Measurements from ENCODE around the gene ANKRD13A. TPM values are rescaled to one million over a fixed set of nuclear protein-coding genes. Genes with fewer than 3 reads are reported as not detected.

The ANKRD13A gene
- polyA plus RNA-seq, 1 of the 3 experiments (the other 2 are of a cell fraction): 42.8 TPM

DNA sequence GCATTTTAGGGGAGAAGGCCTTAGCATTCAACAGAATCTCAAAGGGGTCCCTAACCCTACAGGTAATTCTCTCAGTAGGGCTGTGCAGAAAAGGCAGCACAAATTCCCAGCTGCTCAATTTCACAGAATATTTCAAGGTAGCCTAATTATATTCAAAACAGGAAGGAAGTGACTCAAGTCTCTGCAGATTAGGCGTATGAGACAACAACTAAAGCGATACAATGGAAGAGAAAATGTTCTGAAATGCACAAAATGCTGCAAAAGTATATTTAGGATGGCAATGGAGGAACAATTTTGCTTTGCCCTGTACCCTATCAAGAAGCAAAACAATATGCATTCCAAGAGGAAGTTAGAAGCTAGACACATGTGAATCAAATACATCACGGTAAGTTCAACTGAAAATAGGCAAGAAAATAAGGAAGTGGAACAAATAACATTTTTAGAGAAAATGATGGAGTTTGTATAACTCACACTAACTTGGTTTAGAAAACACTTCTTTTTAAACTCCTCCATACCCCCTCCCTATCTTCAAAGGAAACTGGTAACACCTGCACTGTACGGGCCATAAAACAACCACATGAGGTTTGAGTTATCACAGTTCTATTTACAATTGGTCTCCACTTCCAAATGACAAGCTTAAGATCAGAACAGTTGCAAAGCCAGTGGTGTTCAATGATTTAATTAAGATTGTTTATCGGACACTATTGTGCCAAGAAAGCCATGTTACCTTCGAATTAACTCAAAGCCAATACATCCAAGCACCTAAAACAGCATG is 4.6 kb upstream of the ANKRD13A start:
- POLR2A ChIA-PET: no interaction called here
- Histone ChIP-seq H3K9me2 (no peaks in the 10 kb centered on the region), H3F3A (replicated peaks; ENCODE audit: insufficient read depth) (peaks cover 5% of the 10 kb centered on the region), H3K4me1 (ENCODE audit: control insufficient read depth in 1 of 2, insufficient read depth in 2 of 2, low read depth in 1 of 2, low read length in 1 of 2) (peaks cover 24 to 26% of the 10 kb centered on the region in 2 experiments; a peak in 3 of 4 replicates), H3K4me2 (peak overlapping the region; percentile 78), H3K9me3 (no peaks in the 10 kb centered on the region), H4K20me1 (ENCODE audit: insufficient read depth) (peaks cover 12% of the 10 kb centered on the region), H3K9ac (peak overlapping the region; percentile 76), H3K27me3 (ENCODE audit: insufficient read depth) (no peaks in the 10 kb centered on the region), H3K4me3 (ENCODE audit: low read depth in 2 of 2, low read length in 1 of 2) (peak overlapping the region; percentile 88 to 97), H3K27ac (ENCODE audit: low read depth in 2 of 2, low read length in 1 of 2) (no peak overlapping the region; a peak in 1 of 4 replicates), H3K36me3 (replicated peaks in 1 of 2; ENCODE audit: control insufficient read depth in 1 of 2, insufficient read depth in 2 of 2, low read length in 1 of 2) (peaks cover 18 to 20% of the 10 kb centered on the region in 2 experiments), H3K79me2 (ENCODE audit: insufficient read depth) (peaks cover 61% of the 10 kb centered on the region), H2AFZ (ENCODE audit: low read depth) (no peak overlapping the region)
- peak; percentile 14; the same call in 1 of the 2 replicates for TF ChIP-seq MXI1 (IDR thresholded peaks at IDR 0.05; ENCODE audit: low read depth, low read length)
- no peak for TF ChIP-seq RXRA (IDR thresholded peaks at IDR 0.05; ENCODE audit: borderline replicate concordance, low read depth)
- 52% methylated on average over 6 of the region's 6 CpGs for WGBS (ENCODE audit: low lambda C conversion rate)
- CTCF ChIA-PET: interaction anchor here (0.9 to 1.2 kb wide), 2 partner anchors 25 to 141 kb away, joined by 3 read pairs; no protein-coding TSS in a partner anchor
- DNase-seq: no peak

DNA sequence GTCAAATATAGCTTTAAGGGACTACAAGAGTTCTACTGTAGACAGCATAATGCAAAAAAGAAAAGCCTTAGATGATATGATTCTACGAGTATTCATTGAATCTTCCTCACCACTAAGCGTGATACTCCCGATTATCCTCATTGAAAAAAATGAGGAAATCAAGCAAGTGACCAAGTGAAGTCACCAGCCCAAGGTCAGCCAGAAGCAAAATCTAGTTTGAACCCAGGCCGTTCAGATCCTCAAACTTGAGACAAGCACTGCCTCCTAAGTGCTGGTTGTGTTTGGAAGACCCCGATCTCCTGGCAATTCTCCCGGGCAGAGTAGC is 3.9 kb upstream of the ANKRD13A start:
- no peak for DNase-seq
- peak overlapping the region; percentile 76 for H3K9ac ChIP-seq
- TF ChIP-seq SMC3 (IDR thresholded peaks at IDR 0.05; ENCODE audit: low read depth, low read length) (no peak), GATA2 (CRISPR knock-in tag; IDR thresholded peaks at IDR 0.05) (no peak), RAD21 (IDR thresholded peaks at IDR 0.05; ENCODE audit: low read length) (no peak), MXI1 (IDR thresholded peaks at IDR 0.05; ENCODE audit: low read depth, low read length) (no peak), SIN3A (IDR thresholded peaks at IDR 0.05; ENCODE audit: borderline replicate concordance, low read depth, low read length) (no peak), YY1 (IDR thresholded peaks at IDR 0.05; ENCODE audit: low read depth) (no peak), CHD2 (IDR thresholded peaks at IDR 0.05; ENCODE audit: low read length, partially characterized antibody) (no peak), TAF1 (IDR thresholded peaks at IDR 0.05; ENCODE audit: borderline replicate concordance, low read depth, low read length) (no peak), RCOR1 (IDR thresholded peaks at IDR 0.05; ENCODE audit: low read length) (no peak), NRF1 (IDR thresholded peaks at IDR 0.05; ENCODE audit: low read depth, low read length) (no peak), FOXJ3 (CRISPR knock-in tag; IDR thresholded peaks at IDR 0.05) (no peak), TEAD4 (IDR thresholded peaks at IDR 0.05; ENCODE audit: borderline replicate concordance, insufficient read depth) (no peak), POLR2AphosphoS5 (IDR thresholded peaks at IDR 0.05; ENCODE audit: low read depth, low read length) (no peak)
- TF ChIP-seq, protein P1, sequence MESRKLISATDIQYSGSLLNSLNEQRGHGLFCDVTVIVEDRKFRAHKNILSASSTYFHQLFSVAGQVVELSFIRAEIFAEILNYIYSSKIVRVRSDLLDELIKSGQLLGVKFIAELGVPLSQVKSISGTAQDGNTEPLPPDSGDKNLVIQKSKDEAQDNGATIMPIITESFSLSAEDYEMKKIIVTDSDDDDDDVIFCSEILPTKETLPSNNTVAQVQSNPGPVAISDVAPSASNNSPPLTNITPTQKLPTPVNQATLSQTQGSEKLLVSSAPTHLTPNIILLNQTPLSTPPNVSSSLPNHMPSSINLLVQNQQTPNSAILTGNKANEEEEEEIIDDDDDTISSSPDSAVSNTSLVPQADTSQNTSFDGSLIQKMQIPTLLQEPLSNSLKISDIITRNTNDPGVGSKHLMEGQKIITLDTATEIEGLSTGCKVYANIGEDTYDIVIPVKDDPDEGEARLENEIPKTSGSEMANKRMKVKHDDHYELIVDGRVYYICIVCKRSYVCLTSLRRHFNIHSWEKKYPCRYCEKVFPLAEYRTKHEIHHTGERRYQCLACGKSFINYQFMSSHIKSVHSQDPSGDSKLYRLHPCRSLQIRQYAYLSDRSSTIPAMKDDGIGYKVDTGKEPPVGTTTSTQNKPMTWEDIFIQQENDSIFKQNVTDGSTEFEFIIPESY (IDR thresholded peaks at IDR 0.05; ENCODE audit: borderline replicate concordance, low read depth): no peak
- WGBS (ENCODE audit: low lambda C conversion rate): 7% methylated on average over 4 of the region's 6 CpGs
- POLR2A ChIA-PET: no interaction called here
- peaks cover 24 to 32% of the 10 kb centered on the region in 2 experiments; a peak in 3 of 4 replicates for H3K4me1 ChIP-seq (ENCODE audit: control insufficient read depth in 1 of 2, insufficient read depth in 2 of 2, low read depth in 1 of 2, low read length in 1 of 2)
- H4K20me1 ChIP-seq (ENCODE audit: insufficient read depth): peaks cover 12% of the 10 kb centered on the region
- CTCF ChIA-PET: interaction anchor here (0.9 kb wide), 1 partner anchor 25 kb away, joined by 3 read pairs; no protein-coding TSS in a partner anchor
- H3K79me2 ChIP-seq (ENCODE audit: insufficient read depth): peaks cover 67% of the 10 kb centered on the region
- H3K9me3 ChIP-seq: no peaks in the 10 kb centered on the region
- peak overlapping the region; percentile 78 for H3K4me2 ChIP-seq
- no peak overlapping the region for H2AFZ ChIP-seq (ENCODE audit: low read depth)
- H3K27ac ChIP-seq (ENCODE audit: low read depth in 2 of 2, low read length in 1 of 2): no peak overlapping the region
- H3K36me3 ChIP-seq (replicated peaks in 1 of 2; ENCODE audit: control insufficient read depth in 1 of 2, insufficient read depth in 2 of 2, low read length in 1 of 2): peaks cover 10 to 14% of the 10 kb centered on the region in 2 experiments
- peaks cover 5% of the 10 kb centered on the region for H3F3A ChIP-seq (replicated peaks; ENCODE audit: insufficient read depth)
- H3K4me3 ChIP-seq (ENCODE audit: low read depth in 2 of 2, low read length in 1 of 2): peak overlapping the region; percentile 88 to 97
- H3K27me3 ChIP-seq (ENCODE audit: insufficient read depth): no peaks in the 10 kb centered on the region
- no peaks in the 10 kb centered on the region for H3K9me2 ChIP-seq

Data from SK-N-SH (cell line).